Eye (tissue), 1 donor: ENCODE measurements around the gene CNKSR2.

Experiments used
- DNase-seq: peaks from one replicate; pipeline ENCODE4 v3.0.0-alpha.2; 2015

The CNKSR2 gene

GRCh38 chrX:21683941-21684340 is 309.7 kb downstream of the CNKSR2 start:
- DNase-seq, result no peak

DNA sequence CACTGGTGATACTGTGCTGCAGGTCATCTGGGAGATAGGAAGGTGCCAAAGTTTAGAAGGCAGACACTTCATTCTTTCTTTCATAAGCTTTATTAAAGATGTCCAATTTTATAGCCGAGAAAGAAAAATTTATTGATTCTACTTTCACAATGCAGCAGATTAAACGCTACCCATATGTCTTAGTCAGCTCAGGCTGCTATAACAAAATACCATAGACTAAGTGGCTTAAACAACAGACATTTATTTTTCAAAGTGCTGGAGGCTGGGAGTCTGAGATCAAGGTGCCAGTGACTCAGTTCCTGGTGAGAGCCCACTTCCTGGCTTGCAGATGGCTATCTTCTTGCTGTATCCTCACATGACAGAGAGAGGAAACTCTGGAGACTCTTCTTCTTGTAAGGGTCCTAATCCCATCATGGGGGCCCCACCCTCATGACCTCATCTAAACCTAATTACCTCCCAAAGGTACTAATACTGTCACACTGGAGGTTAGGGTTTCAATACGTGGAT is 317.3 kb downstream of the CNKSR2 start:
- DNase-seq, result no peak

DNA sequence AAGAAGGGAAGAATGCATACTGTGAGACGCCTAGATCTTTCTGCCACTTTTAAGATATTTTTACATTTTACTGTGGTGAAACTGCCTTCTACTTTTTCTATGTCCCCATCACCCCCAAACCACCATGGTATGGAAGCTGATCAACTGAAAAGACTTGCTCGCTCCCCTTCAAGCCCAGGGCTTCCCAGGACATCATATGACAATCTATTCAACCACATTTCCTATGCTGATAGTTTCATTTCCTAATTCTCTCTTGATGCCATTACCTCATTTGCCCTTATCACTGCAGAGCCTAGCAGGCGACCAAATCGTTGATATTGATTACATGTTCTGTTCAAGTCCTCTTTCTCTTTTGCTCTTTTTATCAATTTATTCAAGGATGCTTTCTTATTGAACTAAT is 324.1 kb downstream of the CNKSR2 start:
- DNase-seq, result no peak

DNA sequence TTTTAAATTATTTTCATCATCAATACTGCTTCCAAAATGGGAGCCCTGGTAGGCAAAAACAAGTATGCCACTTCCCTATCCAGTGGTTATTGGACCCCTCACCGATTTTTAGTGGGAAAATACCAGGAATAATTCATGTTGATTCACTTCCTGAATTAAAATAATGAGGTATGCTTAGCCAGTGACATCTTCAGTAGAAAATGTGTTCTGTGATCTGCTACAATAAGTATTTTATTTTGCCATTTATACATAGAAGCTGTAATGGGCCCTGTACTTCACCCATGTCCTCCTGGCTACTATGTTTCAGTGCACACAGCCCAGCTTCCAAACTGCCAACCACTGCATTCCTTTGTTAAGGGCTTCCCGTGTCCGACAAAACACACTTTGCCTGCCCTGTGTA is 324.9 kb downstream of the CNKSR2 start:
- DNase-seq, result no peak

DNA sequence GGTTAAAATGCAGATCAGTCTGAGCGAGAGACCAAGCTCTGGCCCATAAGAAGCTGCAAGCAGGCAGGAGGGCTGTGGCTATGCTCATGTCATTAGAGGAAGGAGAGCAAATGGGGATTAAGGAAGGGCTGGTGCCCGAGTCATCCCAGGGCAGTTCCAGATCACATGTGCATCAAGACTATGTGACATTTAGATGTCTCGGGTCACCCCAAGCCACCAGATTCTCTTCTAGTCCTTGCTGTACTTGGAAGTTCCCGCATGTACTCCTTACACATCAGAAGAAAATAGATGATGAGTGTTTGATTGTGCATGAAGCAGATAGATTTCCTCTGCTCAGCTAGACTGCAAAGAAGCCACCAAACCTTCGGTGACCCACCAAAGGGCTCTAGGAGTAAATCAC is 326.1 kb downstream of the CNKSR2 start:
- no peak for DNase-seq

DNA sequence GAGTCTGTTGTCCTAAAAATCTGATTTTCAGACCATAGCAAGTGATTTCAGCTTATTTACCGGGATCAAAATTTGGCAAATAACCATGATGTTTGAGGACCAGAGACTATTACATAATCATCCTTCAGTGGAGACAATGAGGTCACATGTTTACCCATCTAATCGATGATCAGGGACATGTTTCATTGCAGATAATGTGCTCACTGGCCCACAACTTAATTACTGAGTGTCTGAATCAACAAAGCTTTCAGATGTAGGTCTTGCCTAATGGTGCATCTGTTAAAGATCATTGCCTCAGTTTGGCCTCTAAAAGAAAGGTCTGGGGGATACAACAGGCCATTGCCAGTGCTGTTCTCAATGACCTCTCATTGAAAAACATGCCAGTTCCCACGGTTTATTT is 326.7 kb downstream of the CNKSR2 start:
- peak; percentile 35 for DNase-seq

DNA sequence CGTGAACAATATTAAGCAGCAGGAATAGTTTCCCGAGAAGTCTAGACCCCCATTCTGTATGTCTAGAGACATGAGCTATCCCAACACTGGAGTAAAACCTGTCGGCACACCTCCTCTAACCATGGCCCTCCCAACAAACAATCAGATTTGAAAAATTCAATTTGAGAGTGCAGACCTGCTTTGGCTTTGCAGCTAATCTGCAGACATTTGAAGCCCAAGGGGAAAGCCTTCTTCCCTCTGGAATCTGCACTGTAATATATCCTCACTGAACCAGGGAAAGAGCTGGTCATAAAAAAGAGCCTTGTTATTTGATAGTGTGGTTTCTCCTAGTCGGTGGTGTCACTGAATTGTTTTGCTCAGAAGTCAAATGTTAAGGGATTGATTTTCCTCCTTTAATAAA is 328.5 kb downstream of the CNKSR2 start:
- no peak for DNase-seq
